B cell (primary cell): ENCODE data around the gene CCDC81.

Experiments used
- EZH2 ChIP-seq: IDR thresholded peaks from 2 replicates; pipeline ENCODE4 v1.6.1; 2012; ENCODE audit warnings: borderline replicate concordance, low read depth, mild to moderate bottlenecking, moderate library complexity, low read length; ENCODE audit not compliant: insufficient read depth, poor library complexity, severe bottlenecking
- TF ChIP-seq, protein P1 (sequence below): fragments of 200-600 bp; IDR thresholded peaks from one replicate; pipeline ENCODE4 v1.8.0; 2022; ENCODE audit warnings: antibody characterized with exemption, mild to moderate bottlenecking

DNA sequence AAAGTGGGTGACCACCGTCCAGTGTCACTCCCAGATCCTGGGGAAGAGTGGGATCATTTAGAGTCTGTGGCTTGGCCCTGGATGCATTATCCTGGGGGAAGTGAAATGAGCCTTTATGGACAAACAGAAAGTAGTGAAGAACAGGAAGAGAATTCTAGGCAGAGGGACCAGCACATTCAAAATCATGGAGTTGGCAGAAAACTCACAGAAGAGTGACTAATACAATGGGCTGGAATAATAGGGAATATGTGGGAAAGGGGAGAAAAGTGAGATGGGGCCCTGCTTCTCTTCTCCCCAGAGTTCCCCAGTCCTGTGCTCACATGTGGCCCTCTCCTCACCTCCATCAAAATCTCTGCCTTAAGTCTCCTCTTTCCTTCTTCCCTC lies 84.3 kb downstream of the CCDC81 start:
- TF ChIP-seq, protein P1, sequence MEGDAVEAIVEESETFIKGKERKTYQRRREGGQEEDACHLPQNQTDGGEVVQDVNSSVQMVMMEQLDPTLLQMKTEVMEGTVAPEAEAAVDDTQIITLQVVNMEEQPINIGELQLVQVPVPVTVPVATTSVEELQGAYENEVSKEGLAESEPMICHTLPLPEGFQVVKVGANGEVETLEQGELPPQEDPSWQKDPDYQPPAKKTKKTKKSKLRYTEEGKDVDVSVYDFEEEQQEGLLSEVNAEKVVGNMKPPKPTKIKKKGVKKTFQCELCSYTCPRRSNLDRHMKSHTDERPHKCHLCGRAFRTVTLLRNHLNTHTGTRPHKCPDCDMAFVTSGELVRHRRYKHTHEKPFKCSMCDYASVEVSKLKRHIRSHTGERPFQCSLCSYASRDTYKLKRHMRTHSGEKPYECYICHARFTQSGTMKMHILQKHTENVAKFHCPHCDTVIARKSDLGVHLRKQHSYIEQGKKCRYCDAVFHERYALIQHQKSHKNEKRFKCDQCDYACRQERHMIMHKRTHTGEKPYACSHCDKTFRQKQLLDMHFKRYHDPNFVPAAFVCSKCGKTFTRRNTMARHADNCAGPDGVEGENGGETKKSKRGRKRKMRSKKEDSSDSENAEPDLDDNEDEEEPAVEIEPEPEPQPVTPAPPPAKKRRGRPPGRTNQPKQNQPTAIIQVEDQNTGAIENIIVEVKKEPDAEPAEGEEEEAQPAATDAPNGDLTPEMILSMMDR, result no peak
- TF ChIP-seq EZH2, result no peak
